OCI-LY1 (cell line): Measurements from ENCODE around the gene OR1K1.

Experiments used
- EZH2 ChIP-seq: fragments of 200-600 bp; sonication (generic), shearing (Covaris generic); IDR thresholded peaks from 2 replicates; pipeline ENCODE4 v1.8.0; 2017; ENCODE audit warnings: borderline replicate concordance, mixed run types, mild to moderate bottlenecking, antibody characterized with exemption, low read length, moderate library complexity, mixed read lengths
- TF ChIP-seq, protein P1 (sequence below): fragments of 200-600 bp; sonication (generic), shearing (Covaris generic); IDR thresholded peaks from 2 replicates; pipeline ENCODE4 v1.5.1; 2017; ENCODE audit warnings: mild to moderate bottlenecking, antibody characterized with exemption, low read length, moderate library complexity, mixed read lengths

DNA sequence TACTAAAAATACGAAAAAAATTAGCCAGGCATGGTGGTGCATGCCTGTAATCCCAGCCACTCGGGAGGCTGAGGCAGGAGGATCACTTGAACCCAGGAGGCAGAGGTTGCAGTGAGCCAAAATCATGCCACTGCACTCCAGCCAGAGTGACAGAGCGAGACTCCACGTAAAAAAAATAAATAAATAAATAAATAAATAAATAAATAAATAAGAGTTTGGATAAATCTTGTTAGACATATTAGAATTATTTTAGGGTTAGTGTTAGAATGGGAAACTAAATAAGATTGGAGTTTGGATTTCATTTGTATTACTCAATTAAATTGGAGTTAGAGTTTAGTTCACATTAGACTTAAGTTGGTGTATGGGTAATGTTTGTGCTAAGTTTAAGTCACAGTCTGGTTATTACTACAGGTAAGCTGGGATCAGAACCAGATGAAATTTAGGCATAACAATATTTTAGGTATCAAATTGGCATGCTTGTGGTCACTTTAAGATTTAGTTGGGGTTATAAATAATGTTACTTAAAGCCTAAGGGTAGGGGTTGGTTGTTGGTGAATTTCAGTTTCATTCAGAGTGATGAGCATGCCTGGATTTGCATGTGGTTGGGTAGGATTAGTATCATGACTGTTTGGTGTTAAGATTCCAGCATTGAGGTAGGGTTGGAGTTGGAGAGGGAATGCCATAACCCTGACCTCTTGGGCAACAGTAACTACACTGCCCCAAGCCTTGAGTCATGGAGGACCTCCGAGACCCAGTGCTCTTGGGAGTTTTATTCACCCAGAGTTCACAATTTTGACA lies 7.9 kb upstream of the OR1K1 start:
- TF ChIP-seq, protein P1, sequence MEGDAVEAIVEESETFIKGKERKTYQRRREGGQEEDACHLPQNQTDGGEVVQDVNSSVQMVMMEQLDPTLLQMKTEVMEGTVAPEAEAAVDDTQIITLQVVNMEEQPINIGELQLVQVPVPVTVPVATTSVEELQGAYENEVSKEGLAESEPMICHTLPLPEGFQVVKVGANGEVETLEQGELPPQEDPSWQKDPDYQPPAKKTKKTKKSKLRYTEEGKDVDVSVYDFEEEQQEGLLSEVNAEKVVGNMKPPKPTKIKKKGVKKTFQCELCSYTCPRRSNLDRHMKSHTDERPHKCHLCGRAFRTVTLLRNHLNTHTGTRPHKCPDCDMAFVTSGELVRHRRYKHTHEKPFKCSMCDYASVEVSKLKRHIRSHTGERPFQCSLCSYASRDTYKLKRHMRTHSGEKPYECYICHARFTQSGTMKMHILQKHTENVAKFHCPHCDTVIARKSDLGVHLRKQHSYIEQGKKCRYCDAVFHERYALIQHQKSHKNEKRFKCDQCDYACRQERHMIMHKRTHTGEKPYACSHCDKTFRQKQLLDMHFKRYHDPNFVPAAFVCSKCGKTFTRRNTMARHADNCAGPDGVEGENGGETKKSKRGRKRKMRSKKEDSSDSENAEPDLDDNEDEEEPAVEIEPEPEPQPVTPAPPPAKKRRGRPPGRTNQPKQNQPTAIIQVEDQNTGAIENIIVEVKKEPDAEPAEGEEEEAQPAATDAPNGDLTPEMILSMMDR, result no peak
- TF ChIP-seq EZH2, result no peak
